ENCODE measurements around the gene FXR2.

GRCh38 chr17:7569571-7569970, 45.1 kb downstream of the FXR2 start:
- TF ChIP-seq CTCF (IDR thresholded peaks at IDR 0.05; ENCODE audit: low read depth, low read length, missing input control) (no peak), GABPA (IDR thresholded peaks at IDR 0.05 in 1 of 2, conservative IDR thresholded peaks at IDR 0.05 in 1 of 2) (no peak), JUND (IDR thresholded peaks at IDR 0.05) (no peak), REST (IDR thresholded peaks at IDR 0.05) (no peak), RAD21 (IDR thresholded peaks at IDR 0.05) (no peak), YY1 (IDR thresholded peaks at IDR 0.05) (no peak), SP1 (IDR thresholded peaks at IDR 0.05) (no peak), HNF4A (conservative IDR thresholded peaks at IDR 0.05) (no peak), HNF4G (IDR thresholded peaks at IDR 0.05) (no peak), RXRA (IDR thresholded peaks at IDR 0.05) (no peak), FOXA2 (IDR thresholded peaks at IDR 0.05) (no peak)
- TF ChIP-seq, protein P1, sequence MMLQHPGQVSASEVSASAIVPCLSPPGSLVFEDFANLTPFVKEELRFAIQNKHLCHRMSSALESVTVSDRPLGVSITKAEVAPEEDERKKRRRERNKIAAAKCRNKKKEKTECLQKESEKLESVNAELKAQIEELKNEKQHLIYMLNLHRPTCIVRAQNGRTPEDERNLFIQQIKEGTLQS (IDR thresholded peaks at IDR 0.05) = no peak

Data from liver (tissue), 3 donors.